Heart left ventricle (tissue), 13 donors: ENCODE results near the gene SFXN1.

ENCODE experiments used
- POLR2A ChIP-seq, 2 donors: fragments of 450-650 bp; IDR thresholded peaks; one replicate each; pipeline ENCODE4 v1.6.1; 2017; ENCODE audit warnings: antibody characterized with exemption in 2 of 2, mild to moderate bottlenecking in 2 of 2, moderate library complexity in 2 of 2
- TF ChIP-seq, protein P1 (sequence below), 12 donors: fragments of 200-600 bp; sonication (generic) in 4 of 12; IDR thresholded peaks; one replicate each; pipeline versions ENCODE4 v1.5.0 to v1.8.0; 2018 to 2022; ENCODE audit warnings: antibody characterized with exemption in 12 of 12, mild to moderate bottlenecking in 5 of 12
- donor health status: ischemic (EF 13 %, LVEDD 7.1; RV severe dilation, severe dysfunction).
- donor health status: DM: no; HTN: yes; CAD: no.
- donor health status: DM: no; HTN: no; CAD: no.
- donor health status: ischemic (EF 25% LVEDD 6.9; RV normal size, moderate dysfunction).
- donor health status: ischemic (EF 25% LVEDD 5.7; RV mildly dilated, moderate dysfunction).
- donor health status: ischemic (EF 35%, LVEDD 5.7; RV mildly dilated, moderate dysfunction).
- donor health status: nonischemic (EF 11% LVEDD 7.7; RV severe dilation, severe dysfunction).
- donor health status: DM: yes; HTN: yes; CAD: no.
- donor health status: PGD.
- donor health status: ischemic (EF 29% LVEDD 5.4; RV normal size, mild dysfunction).
- donor health status: nonischemic (EF 23%, LVEDD 6.1; RV moderate dilation, normal function).

DNA sequence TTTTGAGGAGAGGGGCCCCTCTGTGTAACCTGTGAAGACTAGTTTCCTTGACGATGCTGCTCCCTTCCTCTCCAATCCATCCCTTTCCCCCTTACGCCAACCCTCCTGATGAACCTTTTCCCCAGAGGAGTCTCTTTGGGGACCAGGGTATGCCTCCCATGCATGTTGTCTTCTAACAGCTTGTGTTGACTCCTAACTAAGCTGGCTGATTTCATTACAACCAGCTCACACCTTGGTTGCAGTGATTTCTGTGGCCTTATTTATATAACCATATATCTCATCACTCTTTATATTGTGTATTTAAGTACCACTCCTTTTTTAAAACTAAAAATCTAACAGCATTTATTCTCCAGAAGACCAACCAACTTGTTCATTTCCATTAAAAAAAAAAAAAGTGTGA lies 42.5 kb downstream of the SFXN1 start:
- TF ChIP-seq, protein P1, sequence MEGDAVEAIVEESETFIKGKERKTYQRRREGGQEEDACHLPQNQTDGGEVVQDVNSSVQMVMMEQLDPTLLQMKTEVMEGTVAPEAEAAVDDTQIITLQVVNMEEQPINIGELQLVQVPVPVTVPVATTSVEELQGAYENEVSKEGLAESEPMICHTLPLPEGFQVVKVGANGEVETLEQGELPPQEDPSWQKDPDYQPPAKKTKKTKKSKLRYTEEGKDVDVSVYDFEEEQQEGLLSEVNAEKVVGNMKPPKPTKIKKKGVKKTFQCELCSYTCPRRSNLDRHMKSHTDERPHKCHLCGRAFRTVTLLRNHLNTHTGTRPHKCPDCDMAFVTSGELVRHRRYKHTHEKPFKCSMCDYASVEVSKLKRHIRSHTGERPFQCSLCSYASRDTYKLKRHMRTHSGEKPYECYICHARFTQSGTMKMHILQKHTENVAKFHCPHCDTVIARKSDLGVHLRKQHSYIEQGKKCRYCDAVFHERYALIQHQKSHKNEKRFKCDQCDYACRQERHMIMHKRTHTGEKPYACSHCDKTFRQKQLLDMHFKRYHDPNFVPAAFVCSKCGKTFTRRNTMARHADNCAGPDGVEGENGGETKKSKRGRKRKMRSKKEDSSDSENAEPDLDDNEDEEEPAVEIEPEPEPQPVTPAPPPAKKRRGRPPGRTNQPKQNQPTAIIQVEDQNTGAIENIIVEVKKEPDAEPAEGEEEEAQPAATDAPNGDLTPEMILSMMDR (IDR thresholded peaks at IDR 0.05), result no peak
- no peak for TF ChIP-seq POLR2A (IDR thresholded peaks at IDR 0.05)
